COLO668 (cell line): ENCODE data around the gene THBS4.

Source experiments
- DNase-seq: peaks from one replicate; lab custom pipeline; 2025; ENCODE audit not compliant: unreplicated experiment; lab: John Stamatoyannopoulos, UW

THBS4 gene

GRCh38 chr5:80043187-80043586 is 8.0 kb downstream of the THBS4 start:
- no peak for DNase-seq

GRCh38 chr5:80048084-80048780 is 13.1 kb downstream of the THBS4 start:
- DNase-seq = no peak

- no peak for DNase-seq
Observed at GRCh38 chr5:80052464-80052863, 17.3 kb downstream of the THBS4 start.

GRCh38 chr5:80054682-80055081 is 19.5 kb downstream of the THBS4 start:
- no peak for DNase-seq

GRCh38 chr5:80055491-80056170 is 20.5 kb downstream of the THBS4 start:
- DNase-seq = peak; percentile 72

- DNase-seq = no peak
Observed at GRCh38 chr5:80057099-80057498, 22.0 kb downstream of the THBS4 start.

GRCh38 chr5:80057921-80058320 is 22.8 kb downstream of the THBS4 start:
- DNase-seq = no peak

- no peak for DNase-seq
Observed at GRCh38 chr5:80059354-80059980, 24.3 kb downstream of the THBS4 start.

- DNase-seq = no peak
Observed at GRCh38 chr5:80060966-80061365, 25.8 kb downstream of the THBS4 start.

- DNase-seq = no peak
Observed at GRCh38 chr5:80061547-80061946, 26.4 kb downstream of the THBS4 start.

- no peak for DNase-seq
Observed at GRCh38 chr5:80064124-80064523, 29.0 kb downstream of the THBS4 start.

- DNase-seq = no peak
Observed at GRCh38 chr5:80067016-80067415, 31.9 kb downstream of the THBS4 start.

- no peak for DNase-seq
Observed at GRCh38 chr5:80067531-80068245, 32.5 kb downstream of the THBS4 start.

- no peak for DNase-seq
Observed at GRCh38 chr5:80068246-80068636, 33.1 kb downstream of the THBS4 start.

- DNase-seq = no peak
Observed at GRCh38 chr5:80068775-80069174, 33.6 kb downstream of the THBS4 start.

GRCh38 chr5:80069251-80069800 is 34.2 kb downstream of the THBS4 start:
- DNase-seq = no peak

- DNase-seq = no peak
Observed at GRCh38 chr5:80069918-80070318, 34.8 kb downstream of the THBS4 start.

- DNase-seq = no peak
Observed at GRCh38 chr5:80070338-80071056, 35.3 kb downstream of the THBS4 start.

- no peak for DNase-seq
Observed at GRCh38 chr5:80071510-80072021, 36.4 kb downstream of the THBS4 start.
